Right lobe of liver (tissue), 6 donors: ENCODE measurements around the gene SFT2D2. TPM values are rescaled to one million over a fixed set of nuclear protein-coding genes. Genes with fewer than 3 reads are reported as not detected.

Source experiments
- ATAC-seq, 4 donors: fragments of 200-7000 bp; cut with Tn5 transposase; one replicate each; pipeline ENCODE4 v1.9.1; 2020; ENCODE audit warnings: mild to moderate bottlenecking in 4 of 4, moderate library complexity in 4 of 4
- DNase-seq, 3 donors: peaks; one replicate each; pipeline ENCODE4 v3.0.0-alpha.2; 2020
- H3K27ac ChIP-seq, 3 donors: fragments of 200-600 bp; one replicate each; pipeline ENCODE4 v1.8.0; 2022
- H3K27me3 ChIP-seq, 2 donors: fragments of 200-600 bp; one replicate each; pipeline ENCODE4 v1.8.0; 2022
- H3K36me3 ChIP-seq, 4 donors: fragments of 200-600 bp; sonication (generic) in 1 of 4; one replicate each; pipeline versions ENCODE4 v1.5.1 to v1.8.0; 2017 to 2022; ENCODE audit warnings: control low read depth in 1 of 4
- H3K4me1 ChIP-seq, 4 donors: fragments of 200-600 bp; sonication (generic) in 1 of 4; one replicate each; pipeline versions ENCODE4 v1.5.1 to v1.8.0; 2017 to 2022; ENCODE audit warnings: control low read depth in 1 of 4
- H3K4me3 ChIP-seq, 3 donors: fragments of 200-600 bp; one replicate each; pipeline ENCODE4 v1.8.0; 2022
- H3K9me3 ChIP-seq, 4 donors: fragments of 200-600 bp; sonication (generic) in 1 of 4; one replicate each; pipeline versions ENCODE4 v1.5.1 to v1.8.0; 2017 to 2022; ENCODE audit warnings: control low read depth in 1 of 4
- CTCF ChIP-seq, 4 donors: fragments of 200-600 bp in 3 of 4; fragments of 450-650 bp in 1 of 4; IDR thresholded peaks; one replicate each; pipeline versions ENCODE4 v1.5.1 to v1.8.0; 2016 to 2022; ENCODE audit warnings: antibody characterized with exemption in 4 of 4, mild to moderate bottlenecking in 2 of 4
- POLR2A ChIP-seq: fragments of 450-650 bp; IDR thresholded peaks from one replicate; pipeline ENCODE4 v1.6.1; 2017; ENCODE audit warnings: antibody characterized with exemption, mild to moderate bottlenecking
- WGBS: methylation state at CpG from one replicate; pipeline ENCODE4 v1.1.6; 2018; ENCODE audit warnings: low coverage, low lambda C conversion rate; ENCODE audit not compliant: insufficient coverage; ENCODE audit errors: missing lambda C conversion rate; 5-methylcytosine and 5-hydroxymethylcytosine counted together
- intact Hi-C, 2 donors: fragments of 100-400 bp; cut with DNase I; formaldehyde crosslinking; loops; one replicate each; pipeline versions ENCODE4 v1.11.2 to v1.14.1; 2022
- total RNA-seq, 6 experiments: library from RNA; depleted of rRNA in 2 of 6; stranded (reverse); fragments of >200 nt in 2 of 6; fragmentation: NEBNext Ultra II Directional in 3 of 6; extraction: Animal tissue kit (Norgen Biotek cat#: 25700) in 3 of 6; gene quantifications; one replicate each; pipeline versions ENCODE4 v1.1.0 to v1.2.4, GENCODE V29; 2016 to 2023
- donor health status: DM: no; HTN: yes; CAD: no.
- donor health status: DM: no; HTN: no; CAD: no.
- donor health status: DM: no; HTN: no; CAD: no.
- donor health status: DM: no; HTN: yes; CAD: no.
- donor health status: DM: no; HTN: yes; CAD: no.

Gene SFT2D2
- total RNA-seq, 6 experiments from 2014 or later, result 26.5 to 35.4 (median 29.8) TPM

GRCh38 chr1:168213349-168213748 is 12.5 kb upstream of the SFT2D2 start:
- WGBS, result 95% methylated on average over 2 of the region's 2 CpGs
- TF ChIP-seq CTCF (IDR thresholded peaks at IDR 0.05) (no peak), POLR2A (no peak)
- Histone ChIP-seq H3K4me3 (no peak overlapping the region), H3K27ac (no peak overlapping the region), H3K36me3 (no peaks in the 10 kb centered on the region), H3K27me3 (no peaks in the 10 kb centered on the region), H3K4me1 (no peaks in the 10 kb centered on the region), H3K9me3 (no peaks in the 10 kb centered on the region)
- DNase-seq (no peak), ATAC-seq (no peak)
- intact Hi-C loops, result no loop called here

- intact Hi-C loops, result no loop called here
- H3K36me3 ChIP-seq, result no peaks in the 10 kb centered on the region
- H3K4me3 ChIP-seq, result no peak overlapping the region
- 95% methylated on average over 4 of the region's 4 CpGs for WGBS
- no peak for TF ChIP-seq CTCF (IDR thresholded peaks at IDR 0.05)
- TF ChIP-seq POLR2A, result no peak
- ATAC-seq (no peak), DNase-seq (no peak)
- no peak overlapping the region for H3K27ac ChIP-seq
- H3K9me3 ChIP-seq, result no peaks in the 10 kb centered on the region
- no peaks in the 10 kb centered on the region for H3K4me1 ChIP-seq
- no peaks in the 10 kb centered on the region for H3K27me3 ChIP-seq
Observed at GRCh38 chr1:168216171-168216570, 9.6 kb upstream of the SFT2D2 start.

GRCh38 chr1:168217664-168218063 is 8.1 kb upstream of the SFT2D2 start:
- intact Hi-C loops, result no loop called here
- TF ChIP-seq POLR2A (no peak), CTCF (IDR thresholded peaks at IDR 0.05) (no peak)
- Histone ChIP-seq H3K27ac (no peak overlapping the region), H3K9me3 (no peaks in the 10 kb centered on the region), H3K36me3 (no peaks in the 10 kb centered on the region), H3K4me3 (no peak overlapping the region), H3K27me3 (no peaks in the 10 kb centered on the region), H3K4me1 (no peaks in the 10 kb centered on the region)
- 96% methylated on average over 4 of the region's 4 CpGs for WGBS
- ATAC-seq (no peak), DNase-seq (no peak)

- Histone ChIP-seq H3K9me3 (no peaks in the 10 kb centered on the region), H3K36me3 (no peaks in the 10 kb centered on the region), H3K4me1 (no peaks in the 10 kb centered on the region), H3K4me3 (no peak overlapping the region), H3K27ac (no peak overlapping the region), H3K27me3 (no peaks in the 10 kb centered on the region)
- ATAC-seq (no peak), DNase-seq (no peak)
- 66% methylated on average over 4 of the region's 4 CpGs for WGBS
- intact Hi-C loops, result no loop called here
- TF ChIP-seq POLR2A (no peak), CTCF (IDR thresholded peaks at IDR 0.05) (no peak)
Observed at GRCh38 chr1:168218658-168219057, 7.1 kb upstream of the SFT2D2 start.

- no peak for ATAC-seq
- H3K36me3 ChIP-seq, result no peaks in the 10 kb centered on the region
- H3K27me3 ChIP-seq, result no peaks in the 10 kb centered on the region
- no peak for TF ChIP-seq POLR2A
- TF ChIP-seq CTCF (IDR thresholded peaks at IDR 0.05), result no peak
- 28% methylated on average over 2 of the region's 6 CpGs for WGBS
- peaks cover 0 to 3% (median 0%) of the 10 kb centered on the region in 4 donors for H3K4me1 ChIP-seq
- H3K4me3 ChIP-seq, result no peak overlapping the region
- no peak overlapping the region for H3K27ac ChIP-seq
- intact Hi-C loops, result no loop called here
- H3K9me3 ChIP-seq, result no peaks in the 10 kb centered on the region
- DNase-seq, result no peak
Observed at GRCh38 chr1:168220470-168220871, 5.3 kb upstream of the SFT2D2 start.
